HL-60 (cell line): ENCODE results near the gene DYNLT4.
"Not testable (repeated sequence)": the region's sequence is repeated elsewhere in the genome, so short reads cannot be mapped to it uniquely, and the experiment has no call there.

Experiments used
- DNase-seq, 2 experiments: peaks; one replicate each; pipeline ENCODE4 v3.0.0-alpha.2; 2010 to 2020; ENCODE audit warnings: low read depth in 1 of 2, low spot score in 1 of 2
- H3K27ac ChIP-seq: fragments of 250-450 bp; sonication (Bioruptor Pico); replicated peaks from 2 replicates; pipeline ENCODE4 v1.5.1; 2020; ENCODE audit warnings: mild to moderate bottlenecking, moderate library complexity
- H3K27me3 ChIP-seq: fragments of 250-450 bp; sonication (Bioruptor Pico); 2 replicates; pipeline ENCODE4 v1.5.1; 2021; ENCODE audit warnings: mild to moderate bottlenecking, moderate library complexity; ENCODE audit not compliant: insufficient read depth, poor library complexity, severe bottlenecking
- H3K4me3 ChIP-seq: replicated peaks from 2 replicates; pipeline ENCODE4 v1.5.1; 2011; ENCODE audit warnings: mild to moderate bottlenecking, control low read depth, low read length; ENCODE audit not compliant: insufficient read depth
- CTCF ChIP-seq: IDR thresholded peaks from one replicate; pipeline ENCODE4 v1.5.1; 2011; ENCODE audit warnings: low read length, control low read depth, inconsistent platforms; ENCODE audit not compliant: insufficient read depth
- GABPA ChIP-seq: IDR thresholded peaks from 2 replicates; pipeline ENCODE4 v1.6.1; 2012; ENCODE audit warnings: low read depth
- POLR2AphosphoS5 ChIP-seq: IDR thresholded peaks from 2 replicates; pipeline ENCODE4 v1.6.1; 2012; ENCODE audit warnings: low read depth
- REST ChIP-seq: IDR thresholded peaks from 2 replicates; pipeline ENCODE4 v1.6.1; 2012; ENCODE audit warnings: low read depth; ENCODE audit not compliant: insufficient replicate concordance
- SPI1 ChIP-seq: IDR thresholded peaks from 2 replicates; pipeline ENCODE4 v1.6.1; 2012; ENCODE audit warnings: low read depth, mild to moderate bottlenecking, borderline replicate concordance

The DYNLT4 gene

GRCh38 chr1:44775078-44775929 is 31.8 kb downstream of the DYNLT4 start, which contains the start of gene RPS8:
Gene RPS8 (plus strand): TSS chr1:44775540. CDS start chr1:44775597, 57 bp downstream.
- peak; percentile 92 to 95 for DNase-seq
- no peaks in the 10 kb centered on the region for H3K27me3 ChIP-seq
- TF ChIP-seq REST (peak; percentile 80), POLR2AphosphoS5 (peak; percentile 98), SPI1 (no peak), GABPA (no peak), CTCF (no peak)

GRCh38 chr1:44766421-44766820 is 40.7 kb downstream of the DYNLT4 start:
- not testable (repeated sequence) for H3K4me3 ChIP-seq, H3K27ac ChIP-seq, H3K27me3 ChIP-seq, DNase-seq

More at GRCh38 chr1:44775078-44775929, 31.8 kb downstream of the DYNLT4 start, which contains the start of gene RPS8:
- H3K27ac ChIP-seq: peak within 1 kb of the TSS; percentile 93
- H3K4me3 ChIP-seq: peak within 1 kb of the TSS; percentile 86

- no peak for TF ChIP-seq GABPA
- TF ChIP-seq REST: no peak
- TF ChIP-seq POLR2AphosphoS5: no peak
- TF ChIP-seq CTCF: no peak
- TF ChIP-seq SPI1: no peak
- no peak overlapping the region for H3K4me3 ChIP-seq
- DNase-seq: no peak
- no peaks in the 10 kb centered on the region for H3K27me3 ChIP-seq
- no peak overlapping the region for H3K27ac ChIP-seq
These were observed 46.3 kb downstream of the DYNLT4 start for GRCh38 chr1:44760876-44761275.

- no peak for TF ChIP-seq CTCF
- no peak for TF ChIP-seq SPI1
- TF ChIP-seq REST: no peak
- TF ChIP-seq GABPA: no peak
- no peak; the same call in 1 of the 2 replicates for TF ChIP-seq POLR2AphosphoS5
- Histone ChIP-seq H3K27me3 (no peaks in the 10 kb centered on the region), H3K4me3 (no peak overlapping the region), H3K27ac (no peak overlapping the region)
- no peak for DNase-seq
These were observed 48.1 kb downstream of the DYNLT4 start for GRCh38 chr1:44759077-44759476.
